ENCODE measurements around the gene KDM2B.

The KDM2B gene

DNA sequence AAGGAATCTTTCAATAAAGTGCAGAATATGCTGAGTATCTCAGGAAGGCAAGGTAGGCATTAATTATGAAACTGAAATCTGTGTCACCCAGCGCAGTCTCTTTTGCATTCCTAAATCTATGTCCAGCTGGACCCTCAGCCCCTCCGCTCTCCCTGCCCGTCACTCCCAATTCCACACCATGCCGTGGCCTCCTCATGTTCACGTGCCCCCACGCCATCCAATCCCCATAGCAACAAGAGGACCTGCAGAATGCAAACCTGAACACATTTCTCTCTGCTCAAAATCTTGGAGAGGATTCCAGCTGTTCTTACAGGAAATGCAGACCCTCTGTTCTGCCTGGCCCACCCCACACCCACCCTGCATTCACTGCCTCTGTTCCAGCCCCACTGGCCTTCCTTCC is 35.3 kb downstream of the KDM2B start:
- H3K27ac Mint-ChIP-seq = no peak overlapping the region
- peaks cover 1% of the 10 kb centered on the region for H3K36me3 Mint-ChIP-seq
- no peaks in the 10 kb centered on the region for H3K4me1 Mint-ChIP-seq
- no peaks in the 10 kb centered on the region for H3K27me3 Mint-ChIP-seq
- no peak overlapping the region for H3K4me3 Mint-ChIP-seq
- no peaks in the 10 kb centered on the region for H3K9me3 Mint-ChIP-seq

DNA sequence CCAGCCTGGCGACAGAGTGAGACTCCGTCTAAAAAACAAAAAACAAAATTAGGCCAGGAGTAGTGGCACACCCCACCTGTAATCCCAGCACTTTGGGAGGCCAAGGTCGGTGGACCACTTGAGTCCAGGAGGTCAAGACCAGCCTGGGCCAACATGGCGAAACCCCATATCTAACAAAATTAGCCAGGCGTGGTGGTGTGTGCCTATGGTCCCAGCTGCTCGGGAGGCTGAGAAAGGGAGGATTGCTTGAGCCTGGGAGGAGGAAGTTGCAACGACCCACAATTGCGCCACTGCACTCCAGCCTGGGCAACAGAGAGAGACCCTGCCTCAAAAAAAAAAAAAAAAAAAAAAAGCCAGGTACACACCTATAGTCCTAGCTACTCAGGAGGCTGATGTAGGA is 37.0 kb downstream of the KDM2B start:
- Mint-ChIP-seq H3K4me3 (no peak overlapping the region), H3K9me3 (no peaks in the 10 kb centered on the region), H3K4me1 (peaks cover 3% of the 10 kb centered on the region), H3K27ac (no peak overlapping the region), H3K36me3 (peaks cover 1% of the 10 kb centered on the region), H3K27me3 (no peaks in the 10 kb centered on the region)

DNA sequence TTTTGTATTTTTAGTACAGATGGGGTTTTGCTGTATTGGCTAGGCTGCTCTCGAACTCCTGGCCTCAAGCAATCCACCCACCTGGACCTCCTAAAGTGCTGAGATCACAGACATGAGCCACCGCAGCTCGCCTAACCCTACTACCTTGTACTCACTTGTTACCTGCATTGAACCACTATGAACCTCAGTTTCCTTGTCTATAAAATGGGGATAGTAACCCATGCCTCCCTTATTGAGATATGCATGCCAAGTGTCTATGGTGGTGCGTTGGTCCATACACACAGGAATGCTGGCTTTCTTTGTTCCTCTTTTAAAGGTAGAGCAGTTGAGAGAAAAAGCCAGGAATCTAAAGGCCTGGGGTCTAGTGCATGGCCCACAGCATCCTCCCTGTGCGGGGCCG is 40.9 kb downstream of the KDM2B start:
- no peaks in the 10 kb centered on the region for H3K36me3 Mint-ChIP-seq
- no peaks in the 10 kb centered on the region for H3K9me3 Mint-ChIP-seq
- peaks cover 27% of the 10 kb centered on the region for H3K4me1 Mint-ChIP-seq
- H3K4me3 Mint-ChIP-seq = peak overlapping the region; percentile 23
- H3K27me3 Mint-ChIP-seq = no peaks in the 10 kb centered on the region
- peak overlapping the region; percentile 30 for H3K27ac Mint-ChIP-seq

DNA sequence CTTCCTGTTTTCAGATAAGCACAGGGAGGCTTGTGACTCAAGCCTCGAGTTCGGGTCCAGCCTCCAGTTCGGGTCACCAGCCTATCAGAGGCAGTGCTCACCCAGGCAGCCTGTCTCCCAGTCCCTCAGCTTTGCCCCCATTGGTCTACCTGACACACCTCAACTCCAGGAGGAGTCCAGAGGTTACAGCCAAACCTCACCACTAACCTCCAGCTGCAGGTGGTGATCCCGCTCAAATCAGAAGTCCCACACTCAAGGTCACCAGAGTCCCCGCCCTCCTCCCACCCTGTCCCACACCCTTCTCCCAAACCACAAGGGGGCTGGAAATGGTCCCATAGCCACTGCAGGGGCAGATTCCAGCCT is 42.1 kb downstream of the KDM2B start:
- no peaks in the 10 kb centered on the region for H3K9me3 Mint-ChIP-seq
- H3K27me3 Mint-ChIP-seq = no peaks in the 10 kb centered on the region
- peak overlapping the region; percentile 87 for H3K27ac Mint-ChIP-seq
- H3K4me3 Mint-ChIP-seq = peak overlapping the region; percentile 85
- H3K4me1 Mint-ChIP-seq = peaks cover 36% of the 10 kb centered on the region
- no peaks in the 10 kb centered on the region for H3K36me3 Mint-ChIP-seq

DNA sequence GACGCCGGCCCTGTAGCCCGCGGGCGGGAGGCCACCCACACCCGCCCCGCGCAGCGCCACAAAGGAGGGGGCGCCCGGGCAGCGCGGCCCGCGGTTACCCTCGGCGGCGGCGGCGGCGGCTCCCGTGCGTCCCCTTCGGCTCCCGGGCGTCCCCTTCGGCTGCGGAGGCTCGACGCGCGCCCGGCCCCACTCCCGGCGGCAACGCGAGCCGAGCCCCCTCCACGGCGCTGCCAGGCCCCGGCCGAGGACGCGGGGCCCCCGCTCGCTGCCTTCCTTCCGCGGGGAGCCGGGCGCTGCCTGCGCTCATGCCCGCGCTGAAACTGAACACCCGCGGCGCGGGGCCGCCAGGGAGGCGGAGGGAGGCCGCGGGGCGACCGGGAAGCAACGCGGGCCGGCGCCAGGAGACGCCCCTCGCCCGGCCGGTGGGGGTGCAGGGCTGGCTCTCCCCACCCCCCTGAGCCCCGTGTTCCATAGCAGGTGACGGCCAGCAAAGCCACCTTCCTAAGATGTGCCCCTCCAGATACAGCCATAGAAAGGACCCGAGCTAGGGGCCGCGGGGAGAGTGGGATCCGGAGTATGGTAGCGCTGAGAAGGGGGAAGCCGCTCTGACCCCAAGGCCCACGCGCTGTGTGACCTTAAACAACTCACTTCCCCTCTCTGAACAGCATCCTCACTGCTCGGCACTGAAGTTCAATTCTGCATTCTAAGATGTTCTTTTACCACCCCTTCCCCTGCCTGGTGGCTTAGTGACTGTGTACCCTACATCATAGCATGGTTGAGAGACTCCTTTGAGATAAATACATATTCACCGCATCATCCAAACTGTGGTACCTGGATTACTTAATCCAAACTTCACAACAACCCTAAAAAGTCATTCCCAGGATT is 42.8 kb downstream of the KDM2B start:
- Mint-ChIP-seq H3K9me3 (no peaks in the 10 kb centered on the region), H3K27me3 (no peaks in the 10 kb centered on the region), H3K27ac (peak overlapping the region; percentile 87), H3K36me3 (no peaks in the 10 kb centered on the region), H3K4me1 (peaks cover 43% of the 10 kb centered on the region), H3K4me3 (peak overlapping the region; percentile 85)

DNA sequence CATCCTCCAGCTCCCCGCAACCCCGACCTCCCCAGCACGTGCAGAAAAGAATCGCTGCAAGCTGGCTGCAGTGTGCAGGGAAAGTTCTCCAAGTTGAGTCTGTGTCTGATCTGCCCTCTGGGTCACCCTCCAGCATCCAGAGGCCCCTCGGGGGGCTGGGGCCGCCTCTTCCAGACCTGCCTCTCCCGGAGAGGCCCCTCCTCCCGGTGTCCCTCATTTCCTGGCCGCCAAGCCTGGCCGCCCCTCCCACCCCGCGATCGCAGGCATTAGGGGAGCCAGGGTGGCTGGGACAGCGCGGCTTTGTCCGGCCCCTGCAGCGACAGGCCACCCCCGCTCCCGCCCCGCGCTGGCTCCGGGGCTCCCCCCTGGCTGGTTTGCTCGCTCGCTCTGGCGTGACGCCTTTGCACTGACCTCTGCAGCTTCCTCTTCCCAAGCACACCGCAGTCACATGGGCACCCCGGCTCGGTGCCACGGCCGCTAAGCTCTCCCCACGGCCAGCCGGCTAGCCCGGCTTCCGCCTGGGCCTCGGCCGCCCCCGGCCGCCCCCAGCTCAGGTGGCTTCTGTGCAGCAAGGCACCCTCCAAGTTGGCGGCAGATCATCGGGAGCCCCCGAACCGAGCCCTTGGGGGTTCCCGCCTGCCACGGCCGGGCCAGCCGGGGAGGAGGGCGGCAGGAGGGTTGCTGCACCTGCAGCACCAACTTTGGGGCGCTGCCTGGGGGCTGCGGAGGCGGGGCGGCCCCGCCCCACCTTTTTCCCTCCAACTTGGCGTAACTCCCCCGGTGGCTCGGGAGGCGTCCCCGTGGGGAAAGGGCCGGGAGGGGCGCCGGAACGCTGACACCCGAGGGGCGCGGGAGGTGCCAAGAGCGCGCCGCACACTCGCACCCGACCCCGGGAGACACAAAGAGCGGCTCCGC is 43.7 kb downstream of the KDM2B start:
- no peaks in the 10 kb centered on the region for H3K9me3 Mint-ChIP-seq
- H3K36me3 Mint-ChIP-seq = peaks cover 2% of the 10 kb centered on the region
- H3K4me3 Mint-ChIP-seq = peak overlapping the region; percentile 70
- H3K27ac Mint-ChIP-seq = no peak overlapping the region
- no peaks in the 10 kb centered on the region for H3K27me3 Mint-ChIP-seq
- H3K4me1 Mint-ChIP-seq = peaks cover 48% of the 10 kb centered on the region

DNA sequence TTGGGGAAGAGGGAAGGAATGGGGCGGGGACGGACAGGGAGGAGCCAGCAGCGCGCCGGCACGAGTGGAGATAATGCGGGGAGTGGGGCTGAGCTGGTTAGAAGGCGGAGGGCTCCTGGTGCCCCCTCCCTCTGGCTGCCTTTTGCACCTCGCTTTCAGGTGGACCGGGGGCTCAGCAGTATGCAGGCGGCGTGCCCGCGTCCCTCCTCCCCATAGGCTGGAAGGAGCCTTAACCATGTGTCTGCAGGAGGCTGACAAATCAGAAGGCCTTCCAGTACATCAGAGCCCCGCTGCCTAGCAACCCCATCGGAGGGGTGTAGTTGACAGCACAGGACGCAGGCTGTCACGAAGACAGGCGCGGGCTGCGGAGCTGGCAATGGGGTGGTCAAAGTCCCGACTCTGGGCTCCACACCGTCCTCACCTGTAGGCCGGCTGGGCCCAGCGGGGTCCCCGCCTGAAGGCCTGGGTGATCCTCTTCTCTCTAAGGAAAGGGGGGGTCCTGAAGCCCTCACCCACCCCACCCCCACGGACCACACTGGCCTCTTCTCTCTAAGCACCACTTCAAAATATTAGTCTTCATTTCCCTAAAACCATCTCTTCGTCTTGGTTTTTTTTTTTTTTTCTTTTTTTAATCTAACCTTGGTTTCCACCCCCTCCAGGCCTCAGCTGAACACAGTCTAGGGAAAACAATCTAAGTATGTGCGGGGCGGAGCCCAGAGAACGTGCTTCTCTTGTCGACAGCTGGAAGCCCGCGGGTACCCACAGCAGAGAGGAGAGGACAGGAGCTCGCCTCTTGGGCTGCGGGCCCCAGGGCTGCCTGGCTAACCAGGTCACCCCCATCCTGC is 44.5 kb downstream of the KDM2B start:
- Mint-ChIP-seq H3K27me3 (no peaks in the 10 kb centered on the region), H3K36me3 (peaks cover 3% of the 10 kb centered on the region), H3K4me3 (peak overlapping the region; percentile 70), H3K27ac (no peak overlapping the region), H3K9me3 (no peaks in the 10 kb centered on the region), H3K4me1 (peaks cover 57% of the 10 kb centered on the region)

DNA sequence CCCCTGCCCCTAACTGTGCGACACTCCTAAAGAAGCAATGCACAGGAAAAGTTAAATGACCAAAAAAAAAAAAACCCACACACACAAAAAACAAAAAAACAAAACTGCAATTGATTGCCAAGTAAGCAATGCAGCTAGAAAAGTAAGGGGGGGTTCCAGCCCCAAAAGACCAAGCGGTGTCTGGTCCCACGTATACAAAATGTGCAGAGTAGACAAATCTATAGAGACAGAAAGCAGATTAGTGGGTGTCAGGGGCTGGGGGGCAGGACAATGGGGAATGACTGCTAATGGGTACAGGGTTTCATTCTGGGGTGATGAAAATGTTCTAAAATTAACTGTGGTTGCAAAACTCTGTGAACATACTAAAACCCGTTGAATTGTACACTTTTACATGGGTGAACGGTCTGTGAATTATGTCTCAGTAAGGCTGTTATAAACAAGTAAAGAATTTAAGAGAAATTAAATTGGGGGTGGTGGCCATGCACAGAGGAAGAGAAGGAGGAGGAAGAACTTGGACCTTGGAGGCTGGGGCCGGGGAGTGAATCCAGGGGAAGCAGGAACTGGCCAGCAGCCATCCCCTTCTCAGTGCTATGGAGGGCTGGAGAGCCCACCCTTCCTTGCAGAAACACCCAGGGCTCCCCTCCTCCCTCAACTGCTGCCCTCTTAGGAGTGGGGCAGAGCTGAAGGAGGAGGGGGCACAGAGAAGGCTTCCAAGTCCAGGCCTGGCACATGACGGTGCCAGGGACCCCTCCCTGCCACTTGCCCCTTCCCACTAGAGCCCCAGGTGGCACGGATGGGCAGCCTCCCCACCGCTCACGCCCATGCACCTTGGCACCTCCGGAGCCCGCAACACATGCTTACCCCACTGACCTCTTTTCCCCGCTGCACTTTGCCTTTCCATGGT is 45.4 kb downstream of the KDM2B start:
- H3K27me3 Mint-ChIP-seq = no peaks in the 10 kb centered on the region
- H3K27ac Mint-ChIP-seq = peak overlapping the region; percentile 55
- no peaks in the 10 kb centered on the region for H3K9me3 Mint-ChIP-seq
- peaks cover 66% of the 10 kb centered on the region for H3K4me1 Mint-ChIP-seq
- peak overlapping the region; percentile 60 for H3K4me3 Mint-ChIP-seq
- H3K36me3 Mint-ChIP-seq = peaks cover 3% of the 10 kb centered on the region

DNA sequence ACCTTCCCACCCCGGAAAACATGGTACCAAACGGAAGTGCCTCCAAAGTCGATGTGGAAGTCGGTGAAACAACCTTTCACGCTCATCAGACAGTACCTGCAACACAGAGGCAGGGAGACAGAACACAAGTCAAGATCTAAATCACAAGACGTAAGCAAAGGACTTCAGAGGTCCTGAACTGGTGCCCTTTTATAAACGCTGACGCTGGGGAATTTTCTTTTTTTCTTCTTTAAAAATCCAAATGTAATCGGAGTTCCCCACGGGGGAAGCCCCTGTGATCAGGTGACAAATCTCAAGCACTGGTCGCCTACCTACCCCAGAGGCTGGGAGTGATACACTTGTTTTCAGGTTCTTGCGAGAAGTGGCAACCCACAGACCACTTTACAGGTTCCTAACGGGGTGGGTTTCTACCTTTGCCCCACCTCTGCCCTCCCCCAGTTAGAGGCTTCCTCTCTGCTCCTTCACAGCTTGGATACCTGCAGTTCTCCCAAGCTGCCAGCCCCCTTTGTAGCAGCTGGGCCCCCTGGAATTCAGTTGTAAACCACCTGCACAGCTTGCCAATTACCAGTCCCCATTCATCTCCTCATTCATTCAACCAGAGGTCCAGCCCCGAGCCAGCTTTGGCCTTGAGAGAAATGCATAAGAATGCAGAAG is 46.2 kb downstream of the KDM2B start:
- Mint-ChIP-seq H3K9me3 (no peaks in the 10 kb centered on the region), H3K4me3 (peak overlapping the region; percentile 39), H3K4me1 (peaks cover 68% of the 10 kb centered on the region), H3K27ac (peak overlapping the region; percentile 26), H3K27me3 (no peaks in the 10 kb centered on the region), H3K36me3 (peaks cover 3% of the 10 kb centered on the region)

DNA sequence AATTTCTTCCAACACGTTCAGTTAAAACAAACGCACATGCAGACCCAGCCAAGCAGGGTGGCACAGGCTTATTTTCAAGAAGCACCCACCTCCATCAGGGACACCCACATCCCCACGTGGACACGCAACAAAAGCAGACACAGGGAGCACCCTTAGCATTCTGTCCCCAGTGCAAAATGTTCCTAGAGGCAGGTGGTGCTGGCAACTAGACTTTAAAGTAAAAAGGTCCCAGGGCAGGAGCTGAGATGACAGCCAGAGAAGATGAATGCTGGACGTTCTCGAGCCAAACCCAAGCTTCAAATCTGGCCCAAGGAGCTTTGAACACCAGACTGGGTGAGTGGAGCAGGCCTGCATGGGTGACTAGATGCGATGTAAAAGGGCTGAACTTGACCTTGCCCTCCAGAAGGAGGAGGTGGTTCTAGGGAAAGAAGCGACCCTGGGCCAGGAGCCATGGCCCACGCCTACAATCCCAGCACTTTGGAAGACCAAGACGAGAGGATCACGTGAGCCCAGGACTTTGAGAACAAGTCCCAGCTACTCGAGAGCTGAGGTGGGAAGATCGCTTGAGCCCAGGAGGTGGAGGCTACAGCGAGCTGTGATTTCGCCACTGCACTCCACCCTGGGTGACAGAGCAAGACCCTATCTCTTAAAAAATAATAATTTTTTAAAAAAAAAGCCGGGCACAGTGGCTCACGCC is 47.3 kb downstream of the KDM2B start:
- Mint-ChIP-seq H3K27ac (no peak overlapping the region), H3K9me3 (no peaks in the 10 kb centered on the region), H3K4me1 (peaks cover 69% of the 10 kb centered on the region), H3K36me3 (peaks cover 3% of the 10 kb centered on the region), H3K4me3 (no peak overlapping the region), H3K27me3 (no peaks in the 10 kb centered on the region)

DNA sequence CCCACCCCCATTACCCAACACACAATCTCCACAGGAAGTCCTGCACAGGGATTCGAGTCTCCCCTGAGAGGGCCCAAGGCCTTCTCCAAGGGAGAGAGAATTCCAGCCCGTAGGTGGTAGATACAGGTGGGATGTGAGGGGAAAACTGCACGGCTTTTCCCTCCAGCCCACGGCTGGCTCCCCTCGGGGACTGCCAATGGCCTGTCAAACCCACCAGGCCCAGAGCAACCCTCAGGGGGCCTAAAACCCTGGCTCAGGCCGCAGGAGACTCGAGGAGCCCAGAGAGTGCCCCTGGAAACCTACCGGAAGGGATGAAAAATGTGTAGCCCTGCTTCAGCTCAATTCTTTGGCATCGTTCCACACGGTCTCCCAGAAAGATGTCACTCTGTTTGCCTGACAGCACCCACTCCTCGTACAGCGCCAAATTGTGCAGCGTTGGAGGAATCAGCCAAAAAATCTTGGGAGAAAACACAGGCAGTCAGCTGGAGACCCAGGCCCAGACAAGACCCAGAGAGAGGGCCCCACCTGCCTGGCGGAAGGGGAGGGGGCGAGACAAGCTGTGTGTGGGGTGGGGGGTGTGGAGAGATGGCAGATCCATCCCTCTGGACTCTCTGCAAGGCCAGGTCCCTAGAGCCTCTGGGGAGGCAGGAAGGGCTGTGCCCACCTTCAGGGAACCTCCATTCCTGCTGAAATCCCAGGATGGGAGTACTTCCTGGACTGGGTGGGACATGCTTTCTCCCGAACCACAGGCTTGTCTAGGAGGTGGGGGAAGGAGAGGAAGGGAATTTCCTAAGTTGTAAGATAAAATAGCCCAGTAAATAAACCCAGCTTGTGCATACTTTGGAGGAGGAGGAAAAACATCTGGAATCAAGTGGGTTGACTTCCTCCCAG is 48.1 kb downstream of the KDM2B start:
- no peak overlapping the region for H3K27ac Mint-ChIP-seq
- H3K4me3 Mint-ChIP-seq = peak overlapping the region; percentile 33
- peaks cover 3% of the 10 kb centered on the region for H3K36me3 Mint-ChIP-seq
- H3K9me3 Mint-ChIP-seq = no peaks in the 10 kb centered on the region
- H3K27me3 Mint-ChIP-seq = no peaks in the 10 kb centered on the region
- H3K4me1 Mint-ChIP-seq = peaks cover 64% of the 10 kb centered on the region

DNA sequence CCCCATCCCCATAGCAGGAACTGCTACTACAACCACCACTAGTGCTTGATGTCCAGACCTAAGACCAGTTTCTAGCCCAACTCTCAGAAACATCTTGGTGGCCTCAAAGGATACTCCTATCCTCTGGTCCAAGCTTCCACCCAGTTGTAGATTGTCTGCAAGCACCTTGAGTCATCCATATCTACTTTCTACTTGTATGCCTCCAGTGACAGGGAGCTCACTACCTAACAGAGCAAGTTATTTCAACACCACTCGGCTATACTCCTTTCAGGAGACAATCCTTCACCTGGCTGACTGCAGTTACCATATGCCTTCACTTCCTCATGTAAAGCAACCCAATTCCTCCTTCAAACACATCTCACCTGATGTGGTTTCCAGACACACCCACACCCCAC is 49.5 kb downstream of the KDM2B start:
- Mint-ChIP-seq H3K9me3 (no peaks in the 10 kb centered on the region), H3K27me3 (no peaks in the 10 kb centered on the region), H3K4me1 (peaks cover 60% of the 10 kb centered on the region), H3K4me3 (peak overlapping the region; percentile 37), H3K27ac (peak overlapping the region; percentile 80), H3K36me3 (peaks cover 3% of the 10 kb centered on the region)

Data from activated naive CD4-positive, alpha-beta T cell treated with anti-CD3 and anti-CD28 coated beads, Interleukin-2, amount 50 U/mL, for 24 hours (primary cell).